Esophagus squamous epithelium (tissue), 4 donors: ENCODE measurements around the gene ARGLU1.

Source experiments
- POLR2A ChIP-seq, 4 donors: fragments of 450-650 bp; IDR thresholded peaks; one replicate each; pipeline ENCODE4 v1.6.1; 2017; ENCODE audit warnings: antibody characterized with exemption in 4 of 4, mild to moderate bottlenecking in 4 of 4, moderate library complexity in 3 of 4
- TF ChIP-seq, protein P1 (sequence below), 6 experiments: fragments of 450-650 bp in 4 of 6; fragments of 200-600 bp in 2 of 6; sonication (generic) in 2 of 6; IDR thresholded peaks; one replicate each; pipeline ENCODE4 v1.5.1; 2016 to 2019; ENCODE audit warnings: antibody characterized with exemption in 6 of 6, mild to moderate bottlenecking in 4 of 6, moderate library complexity in 4 of 6

DNA sequence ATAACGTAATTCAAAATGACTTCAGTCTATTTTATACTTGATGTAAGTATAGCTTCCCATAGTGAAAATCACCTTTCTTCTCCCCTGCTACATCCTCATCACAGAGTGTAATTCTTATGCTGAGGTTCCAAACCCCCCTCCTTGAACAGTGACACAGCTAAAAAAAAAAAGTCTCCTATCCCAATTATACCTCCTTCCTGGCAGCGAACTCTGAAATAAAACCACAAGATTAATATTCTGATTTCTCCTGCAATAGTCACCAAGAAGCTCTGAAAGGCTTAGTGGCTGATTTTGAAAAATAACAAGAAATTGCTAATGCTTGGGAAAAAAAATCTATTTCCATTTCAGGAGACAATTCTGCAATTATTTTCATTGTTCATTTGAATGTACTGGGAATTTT, 68.8 kb downstream of the ARGLU1 start:
- TF ChIP-seq, protein P1, sequence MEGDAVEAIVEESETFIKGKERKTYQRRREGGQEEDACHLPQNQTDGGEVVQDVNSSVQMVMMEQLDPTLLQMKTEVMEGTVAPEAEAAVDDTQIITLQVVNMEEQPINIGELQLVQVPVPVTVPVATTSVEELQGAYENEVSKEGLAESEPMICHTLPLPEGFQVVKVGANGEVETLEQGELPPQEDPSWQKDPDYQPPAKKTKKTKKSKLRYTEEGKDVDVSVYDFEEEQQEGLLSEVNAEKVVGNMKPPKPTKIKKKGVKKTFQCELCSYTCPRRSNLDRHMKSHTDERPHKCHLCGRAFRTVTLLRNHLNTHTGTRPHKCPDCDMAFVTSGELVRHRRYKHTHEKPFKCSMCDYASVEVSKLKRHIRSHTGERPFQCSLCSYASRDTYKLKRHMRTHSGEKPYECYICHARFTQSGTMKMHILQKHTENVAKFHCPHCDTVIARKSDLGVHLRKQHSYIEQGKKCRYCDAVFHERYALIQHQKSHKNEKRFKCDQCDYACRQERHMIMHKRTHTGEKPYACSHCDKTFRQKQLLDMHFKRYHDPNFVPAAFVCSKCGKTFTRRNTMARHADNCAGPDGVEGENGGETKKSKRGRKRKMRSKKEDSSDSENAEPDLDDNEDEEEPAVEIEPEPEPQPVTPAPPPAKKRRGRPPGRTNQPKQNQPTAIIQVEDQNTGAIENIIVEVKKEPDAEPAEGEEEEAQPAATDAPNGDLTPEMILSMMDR (IDR thresholded peaks at IDR 0.05) = no peak
- TF ChIP-seq POLR2A (IDR thresholded peaks at IDR 0.05) = no peak
